H1 (cell line): ENCODE results near the gene TMEM59L. TPM values are rescaled to one million over a fixed set of nuclear protein-coding genes. Genes with fewer than 3 reads are reported as not detected.

Source experiments
- CTCF ChIA-PET: fragments of 300-600 bp; sonication (Branson Sonifier 250); formaldehyde crosslinking; loops from one replicate; lab custom pipeline; 2021; ENCODE audit not compliant: partially characterized antibody; lab: Charles Lee
- POLR2A ChIA-PET: fragments of 300-600 bp; sonication (Branson Sonifier 250); formaldehyde crosslinking; loops from one replicate; lab custom pipeline; 2021; ENCODE audit warnings: inconsistent platforms; ENCODE audit not compliant: partially characterized antibody; lab: Charles Lee
- DNase-seq, 2 experiments: peaks; one replicate each; pipeline versions ENCODE4 v3.0.0 to v3.0.0-alpha.2; 2010 to 2022; ENCODE audit warnings: low spot score in 2 of 2, low read depth in 1 of 2, mixed read lengths in 1 of 2
- FAIRE-seq: peaks from 2 replicates; lab custom pipeline; 2011; peaks lifted over from hg19 to GRCh38; lab: Jason Lieb, UNC
- H2AFZ ChIP-seq: 2 replicates; pipeline ENCODE4 v1.8.1; 2012; ENCODE audit warnings: low read length, inconsistent platforms
- H2AK5ac ChIP-seq: 2 replicates; pipeline ENCODE4 v1.6.1; 2013; ENCODE audit warnings: low read depth, low read length
- H2BK120ac ChIP-seq: replicated peaks from 2 replicates; pipeline ENCODE3; 2013; ENCODE audit warnings: low read depth, low read length, inconsistent platforms
- H2BK12ac ChIP-seq: 2 replicates; pipeline ENCODE4 v1.6.1; 2013; ENCODE audit warnings: low read depth, low read length
- H2BK15ac ChIP-seq: 2 replicates; pipeline ENCODE4 v1.6.1; 2013; ENCODE audit warnings: low read length
- H2BK20ac ChIP-seq: 2 replicates; pipeline ENCODE4 v1.6.1; 2013; ENCODE audit warnings: low read length
- H2BK5ac ChIP-seq: 2 replicates; pipeline ENCODE4 v1.6.1; 2013; ENCODE audit warnings: low read depth, low read length
- H3K14ac ChIP-seq: 2 replicates; pipeline ENCODE4 v1.6.1; 2013; ENCODE audit warnings: inconsistent platforms; ENCODE audit not compliant: insufficient read length
- H3K18ac ChIP-seq: 2 replicates; pipeline ENCODE4 v1.6.1; 2013; ENCODE audit warnings: low read length; ENCODE audit errors: extremely low read depth
- H3K23ac ChIP-seq: 2 replicates; pipeline ENCODE4 v1.6.1; 2013; ENCODE audit warnings: inconsistent platforms; ENCODE audit not compliant: insufficient read length
- H3K23me2 ChIP-seq: 2 replicates; pipeline ENCODE4 v1.6.1; 2013; ENCODE audit warnings: low read depth, low read length
- H3K27ac ChIP-seq: 2 replicates; pipeline ENCODE4 v1.6.1; 2011; ENCODE audit warnings: low read depth, low read length, inconsistent platforms
- H3K27me3 ChIP-seq, 4 experiments: replicated peaks in 1 of 4; 1 replicate in 1 of 4; 2 replicates in 3 of 4; pipeline versions ENCODE4 v1.6.1 to v1.8.1; 2011 to 2013; ENCODE audit warnings: low read length in 3 of 4, mild to moderate bottlenecking in 3 of 4, inconsistent platforms in 2 of 4, mixed read lengths in 2 of 4, moderate library complexity in 1 of 4; ENCODE audit not compliant: control insufficient read depth in 3 of 4, insufficient read depth in 3 of 4; ENCODE audit errors: extremely low read depth in 1 of 4
- H3K36me3 ChIP-seq, 4 experiments: 2 replicates each; pipeline versions ENCODE4 v1.6.1 to v1.8.1; 2011 to 2013; ENCODE audit warnings: mild to moderate bottlenecking in 4 of 4, low read length in 3 of 4, moderate library complexity in 2 of 4, control low read depth in 1 of 4, inconsistent platforms in 1 of 4; ENCODE audit not compliant: insufficient read depth in 4 of 4, control insufficient read depth in 2 of 4
- H3K4ac ChIP-seq: replicated peaks from 2 replicates; pipeline ENCODE3; 2013; ENCODE audit warnings: low read length, low read depth, mixed read lengths, inconsistent platforms; ENCODE audit not compliant: insufficient read length
- H3K4me1 ChIP-seq, 4 experiments: replicated peaks in 1 of 4; 1 replicate in 1 of 4; 2 replicates in 3 of 4; pipeline versions ENCODE4 v1.6.1 to v1.8.1; 2011 to 2013; ENCODE audit warnings: low read length in 3 of 4, inconsistent platforms in 2 of 4, mixed read lengths in 1 of 4; ENCODE audit not compliant: insufficient read depth in 4 of 4, control insufficient read depth in 3 of 4
- H3K4me2 ChIP-seq, 2 experiments: 2 replicates each; pipeline versions ENCODE4 v1.6.1 to v1.8.1; 2011 to 2013; ENCODE audit warnings: low read depth in 2 of 2, low read length in 2 of 2, control low read depth in 1 of 2, inconsistent platforms in 1 of 2, mild to moderate bottlenecking in 1 of 2; ENCODE audit not compliant: insufficient read depth in 1 of 2
- H3K4me3 ChIP-seq, 4 experiments: fragments of 200-600, 300-600 bp in 1 of 4; sonication (generic), shearing (Covaris generic), sonication (Bioruptor Twin) in 1 of 4; 2 replicates each; pipeline versions ENCODE4 v1.5.1 to v1.8.1; 2011 to 2016; ENCODE audit warnings: low read length in 4 of 4, low read depth in 3 of 4, control low read depth in 2 of 4, inconsistent platforms in 2 of 4, mild to moderate bottlenecking in 2 of 4, mixed read lengths in 1 of 4, moderate library complexity in 1 of 4; ENCODE audit not compliant: insufficient read depth in 2 of 4; ENCODE audit errors: extremely low read depth in 1 of 4
- H3K56ac ChIP-seq: replicated peaks from 2 replicates; pipeline ENCODE3; 2013; ENCODE audit warnings: low read depth, mild to moderate bottlenecking, mixed read lengths, low read length, inconsistent platforms; ENCODE audit not compliant: insufficient read length
- H3K79me1 ChIP-seq: 2 replicates; pipeline ENCODE4 v1.6.1; 2013; ENCODE audit warnings: low read depth, low read length, control low read depth
- H3K79me2 ChIP-seq, 2 experiments: 2 replicates each; pipeline versions ENCODE4 v1.6.1 to v1.8.1; 2012 to 2013; ENCODE audit warnings: low read length in 2 of 2, mild to moderate bottlenecking in 2 of 2, inconsistent platforms in 1 of 2; ENCODE audit not compliant: insufficient read depth in 2 of 2, control insufficient read depth in 1 of 2
- H3K9ac ChIP-seq, 4 experiments: replicated peaks in 1 of 4; 1 replicate in 1 of 4; 2 replicates in 3 of 4; pipeline versions ENCODE4 v1.6.1 to v1.8.1; 2011 to 2013; ENCODE audit warnings: low read depth in 3 of 4, low read length in 3 of 4, control low read depth in 2 of 4, mild to moderate bottlenecking in 2 of 4, moderate library complexity in 2 of 4, inconsistent platforms in 1 of 4; ENCODE audit errors: extremely low read depth in 1 of 4
- H3K9me3 ChIP-seq, 2 experiments: 2 replicates each; pipeline versions ENCODE4 v1.6.1 to v1.8.1; 2012 to 2013; ENCODE audit warnings: mild to moderate bottlenecking in 2 of 2, moderate library complexity in 2 of 2, control low read depth in 1 of 2, inconsistent platforms in 1 of 2, low read depth in 1 of 2, low read length in 1 of 2, mixed read lengths in 1 of 2; ENCODE audit not compliant: insufficient read depth in 2 of 2
- H4K20me1 ChIP-seq, 2 experiments: replicated peaks in 1 of 2; 2 replicates each; pipeline versions ENCODE3 to v1.8.1; 2011 to 2013; ENCODE audit warnings: inconsistent platforms in 2 of 2, low read length in 2 of 2, mild to moderate bottlenecking in 1 of 2; ENCODE audit not compliant: insufficient read depth in 2 of 2, control insufficient read depth in 1 of 2
- H4K5ac ChIP-seq: 2 replicates; pipeline ENCODE4 v1.6.1; 2013; ENCODE audit warnings: low read length, low read depth, mixed read lengths, inconsistent platforms; ENCODE audit not compliant: insufficient read length
- H4K8ac ChIP-seq: 2 replicates; pipeline ENCODE4 v1.8.0; 2013; ENCODE audit warnings: mild to moderate bottlenecking, moderate library complexity, low read length, inconsistent platforms; ENCODE audit not compliant: insufficient read depth; ENCODE audit errors: extremely low read depth
- H4K91ac ChIP-seq: replicated peaks from 2 replicates; pipeline ENCODE3; 2013; ENCODE audit warnings: low read length, mixed read lengths, inconsistent platforms; ENCODE audit not compliant: insufficient read length
- CHD1 ChIP-seq: IDR thresholded peaks from 2 replicates; pipeline ENCODE4 v1.6.1; 2012; ENCODE audit warnings: low read depth, low read length, improper control_type of control experiment
- CTBP2 ChIP-seq: IDR thresholded peaks from 2 replicates; pipeline ENCODE4 v1.7.0; 2011; ENCODE audit warnings: borderline replicate concordance, mild to moderate bottlenecking, moderate library complexity, mixed read lengths, low read length; ENCODE audit not compliant: insufficient read depth, insufficient read length
- EZH2 ChIP-seq: fragments of 200-600 bp; sonication (generic); IDR thresholded peaks from 2 replicates; pipeline ENCODE4 v1.7.1; 2012; ENCODE audit warnings: low read depth, mild to moderate bottlenecking, moderate library complexity, low read length, inconsistent platforms; ENCODE audit not compliant: severe bottlenecking
- SUZ12 ChIP-seq: fragments of 200-600 bp; sonication (generic); IDR thresholded peaks from 2 replicates; pipeline ENCODE4 v1.6.1; 2012; ENCODE audit warnings: mild to moderate bottlenecking, inconsistent platforms, low read length, moderate library complexity, mixed read lengths
- WGBS, 2 experiments: shearing (Covaris generic) in 1 of 2; methylation state at CpG; one replicate each; pipeline versions ENCODE4 v1.1.6 to v1.1.7; 2013 to 2015; ENCODE audit warnings: low lambda C conversion rate in 2 of 2, mixed read lengths in 2 of 2, inconsistent platforms in 1 of 2, low coverage in 1 of 2, missing lambda C conversion rate in 1 of 2; ENCODE audit not compliant: insufficient replicate concordance in 2 of 2, insufficient coverage in 1 of 2, insufficient read length in 1 of 2; ENCODE audit errors: extremely low coverage in 1 of 2, missing lambda C conversion rate in 1 of 2; 5-methylcytosine and 5-hydroxymethylcytosine counted together
- polyA plus RNA-seq, 7 experiments: library from polyadenylated mRNA; depleted of rRNA in 3 of 7; stranded (reverse) in 5 of 7; unstranded in 2 of 7; fragments of >200 nt in 5 of 7; fragments of 200-250 nt in 2 of 7; gene quantifications; 1 replicate in 5 of 7; 2 replicates in 1 of 7; 4 replicates in 1 of 7; pipeline versions ENCODE4 v1.2.1 to v1.2.3, GENCODE V29; 2011 to 2013; ENCODE audit warnings: missing spikeins in 2 of 7, mixed read lengths in 2 of 7
- total RNA-seq: library from RNA; stranded (reverse); fragmentation: NEBNext Ultra II Directional; extraction: Animal tissue kit (Norgen Biotek cat#: 25700); gene quantifications from 2 replicates; pipeline ENCODE4 v1.2.1, GENCODE V29; 2021

TMEM59L gene
- total and polyA plus RNA-seq, 2 of the 8 experiments (the other 6 are each of a cell fraction or from before 2014, with no cell fraction given) = 4.0 to 12.2 TPM

DNA sequence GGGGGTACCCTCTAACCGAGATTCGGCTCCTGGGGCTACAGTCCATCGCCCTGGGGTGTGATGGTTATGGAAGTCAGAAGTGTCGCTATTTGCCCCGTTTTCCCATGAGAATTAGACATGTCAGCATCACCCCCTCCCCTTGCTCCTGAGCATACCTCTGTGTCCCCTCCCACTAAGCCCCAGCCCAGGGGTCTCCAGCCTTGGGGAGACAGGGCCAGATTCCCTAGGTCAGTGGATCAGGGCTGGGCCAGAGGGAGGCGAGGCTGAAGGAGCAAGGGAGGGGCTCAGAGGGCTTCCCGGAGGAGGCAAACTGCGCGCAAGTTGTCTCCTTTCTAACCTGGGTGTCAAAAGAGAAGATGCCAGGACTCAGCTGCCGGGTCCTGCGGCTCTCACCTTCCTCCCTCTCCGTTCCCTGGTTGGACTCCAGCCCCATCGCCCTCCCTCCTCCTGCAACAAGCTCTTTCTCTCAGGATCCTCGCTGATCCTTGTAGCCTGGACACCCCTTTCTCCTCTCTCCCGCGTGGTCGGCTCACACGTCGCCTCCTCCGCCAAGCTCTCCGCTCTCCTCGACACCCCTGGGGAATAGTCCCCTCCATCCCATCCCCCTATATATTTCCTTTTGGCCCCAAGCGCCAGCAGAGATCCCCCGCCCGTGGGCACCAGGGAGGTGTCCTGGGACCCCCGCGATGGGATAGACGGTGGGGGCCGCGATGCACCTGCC lies 459 bp upstream of the TMEM59L start:
- FAIRE-seq (no peak), DNase-seq (peak in 1 of 2 experiments; percentile 63)
- Histone ChIP-seq H4K5ac (no peak overlapping the region), H3K23me2 (peaks cover 22% of the 10 kb centered on the region), H2BK12ac (peak overlapping the region; percentile 97; the same call in 1 of the 2 replicates), H3K27ac (no peak overlapping the region), H3K9ac (no peak overlapping the region; a peak in 1 of 7 replicates), H3K56ac (no peak overlapping the region), H3K4ac (no peak overlapping the region), H2BK5ac (peak overlapping the region; percentile 27; the same call in 1 of the 2 replicates), H3K23ac (no peak overlapping the region), H3K79me1 (no peaks in the 10 kb centered on the region), H3K4me2 (peak overlapping the region; percentile 95 to 96), H3K79me2 (no peaks in the 10 kb centered on the region), H3K36me3 (peaks cover 0 to 7% (median 0%) of the 10 kb centered on the region in 4 experiments; a peak in 1 of 8 replicates), H2AK5ac (no peak overlapping the region; the same call in 1 of the 2 replicates), H4K91ac (peak overlapping the region; percentile 52), H2BK15ac (peak overlapping the region; percentile 65; the same call in 1 of the 2 replicates), H3K18ac (peak overlapping the region; percentile 51), H2BK120ac (no peak overlapping the region), H2AFZ (peak overlapping the region; percentile 63; the same call in 1 of the 2 replicates), H2BK20ac (no peak overlapping the region), H4K8ac (peak overlapping the region; percentile 45; the same call in 1 of the 2 replicates), H3K4me1 (peaks cover 28 to 50% (median 35%) of the 10 kb centered on the region in 4 experiments), H3K4me3 (peak overlapping the region; percentile 39 to 75 (median 49)), H3K14ac (no peak overlapping the region), H3K27me3 (peaks cover 62 to 81% (median 77%) of the 10 kb centered on the region in 4 experiments), H4K20me1 (peaks cover 0 to 15% of the 10 kb centered on the region in 2 experiments), H3K9me3 (no peaks in the 10 kb centered on the region)
- WGBS, 2 experiments = 4% methylated on average over 25 of the region's 30 CpGs; no CpG with 5 or more reads in 1 of the 2 experiments
- POLR2A ChIA-PET = interaction anchor here (0.6 to 2.9 kb wide), 7 partner anchors 9 to 35 kb away, joined by 3 to 21 read pairs (median 6); partner anchors contain the start of gene REX1BD
- TF ChIP-seq SUZ12 (peak; percentile 76; the same call in 1 of the 2 replicates), CTBP2 (peak; percentile 14), CHD1 (no peak), EZH2 (no peak)
- CTCF ChIA-PET = interaction anchor here (0.9 to 1.6 kb wide), 4 partner anchors 9 to 142 kb away, joined by 4 to 5 read pairs (median 5); no protein-coding TSS in a partner anchor
